ENCODE data around the gene GUCD1.
"Not testable (repeated sequence)": the region's sequence is repeated elsewhere in the genome, so short reads cannot be mapped to it uniquely, and the experiment has no call there.

GRCh38 chr22:24593559-24593835, 38.6 kb upstream of the GUCD1 start:
- not testable (repeated sequence) for TF ChIP-seq ZNF121 (CRISPR knock-in tag; IDR thresholded peaks at IDR 0.05); ERF (CRISPR knock-in tag; IDR thresholded peaks at IDR 0.05); PRPF4 (IDR thresholded peaks at IDR 0.05; ENCODE audit: low read depth, low read length, poor library complexity, severe bottlenecking); POLR2AphosphoS5 (IDR thresholded peaks at IDR 0.05; ENCODE audit: low read depth, low read length); ZFP37 (CRISPR knock-in tag; IDR thresholded peaks at IDR 0.05; ENCODE audit: borderline replicate concordance); ZNF232 (CRISPR knock-in tag; IDR thresholded peaks at IDR 0.05; ENCODE audit: borderline replicate concordance); TCF7L2 (IDR thresholded peaks at IDR 0.05; ENCODE audit: low read depth, low read length); CTCF (CRISPR knock-in tag; IDR thresholded peaks at IDR 0.05); YY1 (IDR thresholded peaks at IDR 0.05; ENCODE audit: insufficient read depth, insufficient replicate concordance, low read depth, low read length); PRMT3 (CRISPR knock-in tag; IDR thresholded peaks at IDR 0.05; ENCODE audit: borderline replicate concordance, low read depth); MTERF4 (CRISPR knock-in tag; IDR thresholded peaks at IDR 0.05); POLR2A (IDR thresholded peaks at IDR 0.05; ENCODE audit: insufficient read depth in 1 of 2, low read depth in 2 of 2, low read length in 2 of 2); KLF11 (CRISPR knock-in tag; IDR thresholded peaks at IDR 0.05); ZNF792 (CRISPR knock-in tag; IDR thresholded peaks at IDR 0.05)
